ENCODE data around the gene ARL15. TPM values are rescaled to one million over a fixed set of nuclear protein-coding genes. Genes with fewer than 3 reads are reported as not detected.

The ARL15 gene
- total and polyA plus RNA-seq, 9 of the 15 experiments (the other 6 are each of a cell fraction or from before 2014, with no cell fraction given), result 18.5 to 80.4 (median 57.0) TPM

DNA sequence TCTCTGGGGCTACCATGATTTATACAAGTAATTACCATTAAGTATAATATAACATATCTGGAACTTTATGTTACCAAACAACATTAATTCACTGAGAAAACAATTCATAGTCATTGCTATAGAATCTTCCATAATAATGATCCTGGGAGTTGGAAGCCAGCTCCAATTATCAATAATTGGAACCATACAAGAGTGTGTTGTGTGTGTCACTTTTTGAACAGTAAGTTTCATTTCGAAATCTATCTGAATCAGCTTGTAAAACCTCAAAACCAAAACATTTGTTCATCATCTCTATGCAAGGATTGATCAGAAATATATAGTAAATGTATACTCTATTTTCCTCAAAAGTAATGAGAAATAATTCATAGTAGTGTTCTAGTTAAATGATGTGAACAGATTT lies 348.1 kb downstream of the ARL15 start:
- Histone ChIP-seq H3K79me2 (ENCODE audit: control insufficient read depth, insufficient read depth, low read length) (no peaks in the 10 kb centered on the region; the same call in 2 of the 3 replicates), H4K20me1 (replicated peaks; ENCODE audit: control insufficient read depth, insufficient read depth, low read length) (no peaks in the 10 kb centered on the region; the same call in 1 of the 2 replicates), H3K4me1 (replicated peaks in 1 of 2; ENCODE audit: control insufficient read depth in 2 of 2, insufficient read depth in 2 of 2, low read length in 2 of 2) (no peaks in the 10 kb centered on the region), H3K9me3 (replicated peaks; ENCODE audit: control insufficient read depth, insufficient read depth, low read depth, low read length) (peaks cover under 1% of the 10 kb centered on the region; the same call in 1 of the 2 replicates), H3K27ac (ENCODE audit: extremely low read depth, low read depth, low read length) (no peak overlapping the region), H3K36me3 (ENCODE audit: control insufficient read depth, insufficient read depth, low read length) (peaks cover 3% of the 10 kb centered on the region; the same call in 1 of the 3 replicates), H3K4me3 (no peak overlapping the region), H3K9me1 (ENCODE audit: control insufficient read depth, insufficient read depth, low read length) (no peaks in the 10 kb centered on the region), H3K27me3 (ENCODE audit: control insufficient read depth in 2 of 2, insufficient read depth in 2 of 2, low read length in 2 of 2) (no peaks in the 10 kb centered on the region), H3K4me2 (ENCODE audit: insufficient read depth, low read length) (no peak overlapping the region), H3K9ac (ENCODE audit: insufficient read depth in 1 of 2, low read depth in 2 of 2, low read length in 2 of 2) (no peak overlapping the region), H2AFZ (ENCODE audit: low read depth, low read length) (no peak overlapping the region)
- BruUV-seq (replicated peaks), result no TSS peak
- in situ Hi-C loops (cut with MboI) (no loop called here), intact Hi-C loops (cut with micrococcal nuclease) (loop anchor here (10.0 kb wide), 1 partner anchor 252 kb away; no protein-coding TSS in a partner anchor)
- FAIRE-seq, result peak; percentile 32
- TF ChIP-seq TAL1 (IDR thresholded peaks at IDR 0.05), result no peak
- TF ChIP-seq, protein P1, sequence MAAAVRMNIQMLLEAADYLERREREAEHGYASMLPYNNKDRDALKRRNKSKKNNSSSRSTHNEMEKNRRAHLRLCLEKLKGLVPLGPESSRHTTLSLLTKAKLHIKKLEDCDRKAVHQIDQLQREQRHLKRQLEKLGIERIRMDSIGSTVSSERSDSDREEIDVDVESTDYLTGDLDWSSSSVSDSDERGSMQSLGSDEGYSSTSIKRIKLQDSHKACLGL (CRISPR knock-in tag; IDR thresholded peaks at IDR 0.05; ENCODE audit: borderline replicate concordance, poor library complexity, severe bottlenecking), result no peak
- no peak for TF ChIP-seq ZNF184 (CRISPR knock-in tag; IDR thresholded peaks at IDR 0.05)
- no peak for TF ChIP-seq WHSC1 (IDR thresholded peaks at IDR 0.05; ENCODE audit: low read length)
- no peak for TF ChIP-seq SREBF1 (IDR thresholded peaks at IDR 0.05; ENCODE audit: borderline replicate concordance, low read depth, low read length)
- TF ChIP-seq NFE2L1 (tag; IDR thresholded peaks at IDR 0.05; ENCODE audit: borderline replicate concordance, low read depth), result no peak
- 57% methylated on average over 1 of the region's 1 CpG for WGBS (ENCODE audit: insufficient coverage, low coverage, missing lambda C conversion rate)
- no peak for DNase-seq (ENCODE audit: extremely low read depth in 1 of 4, low spot score in 3 of 4)
- ChIA-PET POLR2A (interaction anchor here (0.6 kb wide), 1 partner anchor 600 kb away, joined by 3 read pairs; no protein-coding TSS in a partner anchor), CTCF (ENCODE audit: low intra/inter-chr PET ratio) (no interaction called here)
- no peak for ATAC-seq

All from K562 (cell line).